Panc1 (cell line): Measurements from ENCODE around the gene WNT7A. TPM values are rescaled to one million over a fixed set of nuclear protein-coding genes. Genes with fewer than 3 reads are reported as not detected.

Experiments used
- ATAC-seq: fragments of 200-7000 bp; cut with Tn5 transposase; 2 replicates; pipeline ENCODE4 v1.9.1; 2020; ENCODE audit warnings: mild to moderate bottlenecking, moderate library complexity
- BruUV-seq: library from RNA; stranded (reverse); fragments of 400-500 nt; replicated peaks from 2 replicates; lab custom pipeline; 2021; lab: Mats Ljungman, UMichigan
- CTCF ChIA-PET: fragments of 300-600 bp; sonication (Branson Sonifier 250); formaldehyde crosslinking; loops from one replicate; lab custom pipeline; 2022; ENCODE audit warnings: antibody characterized with exemption; lab: Charles Lee
- POLR2A ChIA-PET: fragments of 300-600 bp; sonication (Branson Sonifier 250); formaldehyde crosslinking; loops from one replicate; lab custom pipeline; 2022; ENCODE audit warnings: antibody characterized with exemption; lab: Charles Lee
- DNase-seq: peaks from one replicate; pipeline ENCODE4 v3.0.0-alpha.2; 2010; ENCODE audit warnings: low read depth, low spot score
- H3K27ac ChIP-seq: 2 replicates; pipeline ENCODE4 v1.5.1; 2011; ENCODE audit warnings: mild to moderate bottlenecking, low read length, inconsistent platforms
- H3K27me3 ChIP-seq: fragments of 200-500 bp; sonication (Bioruptor generic); 2 replicates; pipeline ENCODE4 v1.6.0; 2014; ENCODE audit warnings: low read length, inconsistent platforms; ENCODE audit not compliant: control insufficient read depth, insufficient read depth
- H3K36me3 ChIP-seq: fragments of 200-500 bp; sonication (Bioruptor generic); 2 replicates; pipeline ENCODE4 v1.5.1; 2014; ENCODE audit warnings: inconsistent platforms, mild to moderate bottlenecking, low read length, moderate library complexity; ENCODE audit not compliant: control insufficient read depth, insufficient read depth
- H3K4me1 ChIP-seq: 2 replicates; pipeline ENCODE4 v1.5.1; 2011; ENCODE audit warnings: inconsistent platforms, mild to moderate bottlenecking, low read length, moderate library complexity; ENCODE audit not compliant: control insufficient read depth, insufficient read depth
- H3K4me3 ChIP-seq, 2 experiments: 2 replicates each; pipeline ENCODE4 v1.5.1; 2011 to 2012; ENCODE audit warnings: low read depth in 2 of 2, low read length in 2 of 2, mild to moderate bottlenecking in 2 of 2, inconsistent platforms in 1 of 2, moderate library complexity in 1 of 2
- H3K9me3 ChIP-seq: fragments of 200-500 bp; sonication (Bioruptor generic); 2 replicates; pipeline ENCODE4 v1.5.1; 2014; ENCODE audit warnings: low read depth, mild to moderate bottlenecking, inconsistent platforms, low read length, moderate library complexity; ENCODE audit not compliant: control insufficient read depth, insufficient read depth
- CTCF ChIP-seq: fragments of 450-650 bp; IDR thresholded peaks from 2 replicates; pipeline ENCODE4 v1.5.1; 2017; ENCODE audit warnings: mild to moderate bottlenecking
- POLR2AphosphoS5 ChIP-seq: IDR thresholded peaks from 2 replicates; pipeline ENCODE4 v1.6.1; 2012; ENCODE audit warnings: mild to moderate bottlenecking, low read depth, low read length, moderate library complexity
- SIN3A ChIP-seq: IDR thresholded peaks from 2 replicates; pipeline ENCODE4 v1.6.1; 2012; ENCODE audit warnings: low read depth, mild to moderate bottlenecking, low read length, moderate library complexity, borderline replicate concordance; ENCODE audit not compliant: insufficient read depth
- TCF7L2 ChIP-seq: IDR thresholded peaks from 2 replicates; pipeline ENCODE4 v1.6.1; 2011; ENCODE audit warnings: mild to moderate bottlenecking, low read depth, low read length, inconsistent platforms
- in situ Hi-C: cut with HindIII; loops from 2 replicates; pipeline ENCODE4 v1.10.0; 2016; ENCODE audit warnings: low sequenced_read_pairs, low pct_unique_long_range_greater_than_20kb
- intact Hi-C: fragments of 100-400 bp; cut with micrococcal nuclease; formaldehyde crosslinking; loops from one replicate; pipeline ENCODE4 v1.10.0; 2022; ENCODE audit not compliant: unreplicated experiment
- total RNA-seq: library from RNA; stranded (reverse); gene quantifications from one replicate; pipeline ENCODE4 v1.2.1, GENCODE V29; 2021; ENCODE audit not compliant: unreplicated experiment
- TF ChIP-seq, protein P1 (sequence below), 2 experiments: IDR thresholded peaks; 2 replicates each; pipeline ENCODE4 v1.6.1; 2011 to 2012; ENCODE audit warnings: low read depth in 2 of 2, control low read depth in 1 of 2, low read length in 1 of 2, mild to moderate bottlenecking in 1 of 2, moderate library complexity in 1 of 2; ENCODE audit not compliant: insufficient read depth in 1 of 2

Gene WNT7A
- total RNA-seq, 1 experiment from 2014 or later = not detected

GRCh38 chr3:13842226-13842625 is 37.6 kb downstream of the WNT7A start:
- no peak for TF ChIP-seq CTCF
- TF ChIP-seq TCF7L2 = no peak
- no peak for TF ChIP-seq SIN3A
- in situ Hi-C loops (no loop called here), intact Hi-C loops (no loop called here)
- BruUV-seq = no TSS peak
- H3K36me3 ChIP-seq = no peaks in the 10 kb centered on the region
- ATAC-seq (no peak), DNase-seq (no peak)
- H3K27me3 ChIP-seq = no peaks in the 10 kb centered on the region
- no peaks in the 10 kb centered on the region for H3K9me3 ChIP-seq
- CTCF ChIA-PET = no interaction called here
- H3K27ac ChIP-seq = no peak overlapping the region
- no peaks in the 10 kb centered on the region for H3K4me1 ChIP-seq
- POLR2A ChIA-PET = no interaction called here
- H3K4me3 ChIP-seq = no peak overlapping the region

GRCh38 chr3:13841826-13842225 is 38.0 kb downstream of the WNT7A start:
- no peaks in the 10 kb centered on the region for H3K27me3 ChIP-seq
- intact Hi-C loops (no loop called here), in situ Hi-C loops (no loop called here)
- no peaks in the 10 kb centered on the region for H3K9me3 ChIP-seq
- no peaks in the 10 kb centered on the region for H3K36me3 ChIP-seq
- BruUV-seq = no TSS peak
- no peaks in the 10 kb centered on the region for H3K4me1 ChIP-seq
- ATAC-seq = no peak
- CTCF ChIA-PET = no interaction called here
- TF ChIP-seq, protein P1, sequence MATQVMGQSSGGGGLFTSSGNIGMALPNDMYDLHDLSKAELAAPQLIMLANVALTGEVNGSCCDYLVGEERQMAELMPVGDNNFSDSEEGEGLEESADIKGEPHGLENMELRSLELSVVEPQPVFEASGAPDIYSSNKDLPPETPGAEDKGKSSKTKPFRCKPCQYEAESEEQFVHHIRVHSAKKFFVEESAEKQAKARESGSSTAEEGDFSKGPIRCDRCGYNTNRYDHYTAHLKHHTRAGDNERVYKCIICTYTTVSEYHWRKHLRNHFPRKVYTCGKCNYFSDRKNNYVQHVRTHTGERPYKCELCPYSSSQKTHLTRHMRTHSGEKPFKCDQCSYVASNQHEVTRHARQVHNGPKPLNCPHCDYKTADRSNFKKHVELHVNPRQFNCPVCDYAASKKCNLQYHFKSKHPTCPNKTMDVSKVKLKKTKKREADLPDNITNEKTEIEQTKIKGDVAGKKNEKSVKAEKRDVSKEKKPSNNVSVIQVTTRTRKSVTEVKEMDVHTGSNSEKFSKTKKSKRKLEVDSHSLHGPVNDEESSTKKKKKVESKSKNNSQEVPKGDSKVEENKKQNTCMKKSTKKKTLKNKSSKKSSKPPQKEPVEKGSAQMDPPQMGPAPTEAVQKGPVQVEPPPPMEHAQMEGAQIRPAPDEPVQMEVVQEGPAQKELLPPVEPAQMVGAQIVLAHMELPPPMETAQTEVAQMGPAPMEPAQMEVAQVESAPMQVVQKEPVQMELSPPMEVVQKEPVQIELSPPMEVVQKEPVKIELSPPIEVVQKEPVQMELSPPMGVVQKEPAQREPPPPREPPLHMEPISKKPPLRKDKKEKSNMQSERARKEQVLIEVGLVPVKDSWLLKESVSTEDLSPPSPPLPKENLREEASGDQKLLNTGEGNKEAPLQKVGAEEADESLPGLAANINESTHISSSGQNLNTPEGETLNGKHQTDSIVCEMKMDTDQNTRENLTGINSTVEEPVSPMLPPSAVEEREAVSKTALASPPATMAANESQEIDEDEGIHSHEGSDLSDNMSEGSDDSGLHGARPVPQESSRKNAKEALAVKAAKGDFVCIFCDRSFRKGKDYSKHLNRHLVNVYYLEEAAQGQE (IDR thresholded peaks at IDR 0.05; ENCODE audit: insufficient read depth in 1 of 2, low read depth in 2 of 2, low read length in 1 of 2) = no peak
- TF ChIP-seq CTCF (no peak), POLR2AphosphoS5 (no peak), SIN3A (no peak), TCF7L2 (no peak)
- DNase-seq = no peak
- H3K27ac ChIP-seq = no peak overlapping the region
- POLR2A ChIA-PET = no interaction called here
- no peak overlapping the region for H3K4me3 ChIP-seq
